ENCODE results near the gene IKZF3. TPM values are rescaled to one million over a fixed set of nuclear protein-coding genes. Genes with fewer than 3 reads are reported as not detected.

IKZF3 gene
- total RNA-seq, 2 experiments from 2014 or later, result 39.7 to 39.9 TPM

GRCh38 chr17:39835038-39835786, 28.9 kb downstream of the IKZF3 start:
- H3K27me3 Mint-ChIP-seq, result no peaks in the 10 kb centered on the region
- H3K27me3 ChIP-seq (ENCODE audit: control insufficient read depth in 1 of 2, insufficient read depth in 2 of 2, low read length in 2 of 2), result no peaks in the 10 kb centered on the region
- no peak overlapping the region for H3K27ac ChIP-seq (ENCODE audit: low read depth in 1 of 2, low read length in 2 of 2)
- H3K4me1 ChIP-seq (ENCODE audit: insufficient read depth, low read length), result no peaks in the 10 kb centered on the region
- H3K9me3 Mint-ChIP-seq, result peaks cover 9% of the 10 kb centered on the region
- intact Hi-C loops (cut with DNase I, micrococcal nuclease), result no loop called here
- peaks cover 14 to 20% of the 10 kb centered on the region in 2 experiments for H3K9me3 ChIP-seq (ENCODE audit: control insufficient read depth in 1 of 2, insufficient read depth in 1 of 2, low read length in 2 of 2)
- ChIA-PET CTCF (interaction anchor here (1.5 kb wide), 1 partner anchor 167 kb away, joined by 3 read pairs; the partner anchor contains the start of gene PNMT), POLR2A (interaction anchor here (1.1 to 2.2 kb wide), 7 partner anchors 9 to 65 kb away, joined by 3 to 6 read pairs (median 4); no protein-coding TSS in a partner anchor)
- H3K4me3 Mint-ChIP-seq, result no peak overlapping the region
- peaks cover 39% of the 10 kb centered on the region for H3K4me1 Mint-ChIP-seq (ENCODE audit: low read depth)
- DNase-seq, result no peak
- H3K36me3 Mint-ChIP-seq (ENCODE audit: low read depth), result peaks cover 81% of the 10 kb centered on the region
- no peak overlapping the region for H3K27ac Mint-ChIP-seq
- H3K36me3 ChIP-seq (ENCODE audit: insufficient read depth, low read length), result peaks cover 27% of the 10 kb centered on the region
- TF ChIP-seq CTCF (IDR thresholded peaks at IDR 0.05), result no peak
- H3K4me3 ChIP-seq (ENCODE audit: low read length), result no peak overlapping the region
- ATAC-seq (ENCODE audit: poor library complexity), result no peak

DNA sequence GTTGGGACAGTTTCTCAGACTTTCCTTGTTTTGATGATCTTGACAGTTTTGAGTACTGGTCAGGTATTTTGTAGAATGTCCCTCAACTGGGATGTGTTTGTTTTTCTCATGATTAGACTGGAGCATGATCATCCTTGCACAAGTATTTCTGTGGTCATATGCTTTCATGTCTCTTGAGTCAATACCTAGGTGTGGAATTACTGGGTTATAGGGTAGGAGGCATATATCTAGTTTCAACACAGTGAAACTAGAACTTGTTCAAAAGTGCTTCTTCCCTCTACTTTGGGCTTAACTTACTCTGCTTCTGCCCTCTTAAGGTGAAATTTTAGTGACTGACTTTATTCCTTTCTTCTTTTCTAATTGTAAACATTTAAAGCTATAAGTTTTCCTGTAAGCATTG, 30.1 kb downstream of the IKZF3 start:
- no peak for ATAC-seq (ENCODE audit: poor library complexity)
- Mint-ChIP-seq H3K4me3 (no peak overlapping the region), H3K4me1 (ENCODE audit: low read depth) (peaks cover 31% of the 10 kb centered on the region), H3K9me3 (peaks cover 9% of the 10 kb centered on the region), H3K27ac (peak overlapping the region; percentile 67), H3K36me3 (ENCODE audit: low read depth) (peaks cover 81% of the 10 kb centered on the region), H3K27me3 (no peaks in the 10 kb centered on the region)
- Histone ChIP-seq H3K36me3 (ENCODE audit: insufficient read depth, low read length) (peaks cover 25% of the 10 kb centered on the region), H3K27ac (ENCODE audit: low read depth in 1 of 2, low read length in 2 of 2) (no peak overlapping the region), H3K9me3 (ENCODE audit: control insufficient read depth in 1 of 2, insufficient read depth in 1 of 2, low read length in 2 of 2) (peaks cover 14 to 20% of the 10 kb centered on the region in 2 experiments), H3K27me3 (ENCODE audit: control insufficient read depth in 1 of 2, insufficient read depth in 2 of 2, low read length in 2 of 2) (no peaks in the 10 kb centered on the region), H3K4me1 (ENCODE audit: insufficient read depth, low read length) (no peaks in the 10 kb centered on the region), H3K4me3 (ENCODE audit: low read length) (no peak overlapping the region)
- DNase-seq, result no peak
- ChIA-PET POLR2A (interaction anchor here (1.1 to 1.8 kb wide), 3 partner anchors 10 to 22 kb away, joined by 3 to 5 read pairs (median 4); no protein-coding TSS in a partner anchor), CTCF (interaction anchor here (1.5 kb wide), 1 partner anchor 165 kb away, joined by 3 read pairs; the partner anchor contains the start of gene PNMT)
- TF ChIP-seq CTCF (IDR thresholded peaks at IDR 0.05), result no peak
- intact Hi-C loops (cut with DNase I, micrococcal nuclease), result no loop called here

GRCh38 chr17:39831588-39831987, 32.5 kb downstream of the IKZF3 start:
- no peaks in the 10 kb centered on the region for H3K27me3 Mint-ChIP-seq
- ChIA-PET CTCF (interaction anchor here (0.6 to 3.3 kb wide), 8 partner anchors 10 to 101 kb away, joined by 3 to 9 read pairs (median 4); no protein-coding TSS in a partner anchor), POLR2A (interaction anchor here (1.3 to 1.5 kb wide), 2 partner anchors 12 kb away, joined by 3 to 4 read pairs; no protein-coding TSS in a partner anchor)
- H3K4me1 ChIP-seq (ENCODE audit: insufficient read depth, low read length), result no peaks in the 10 kb centered on the region
- no peak overlapping the region for H3K27ac ChIP-seq (ENCODE audit: low read depth in 1 of 2, low read length in 2 of 2)
- peaks cover 45% of the 10 kb centered on the region for H3K36me3 ChIP-seq (ENCODE audit: insufficient read depth, low read length)
- H3K9me3 Mint-ChIP-seq, result peaks cover 6% of the 10 kb centered on the region
- H3K27ac Mint-ChIP-seq, result no peak overlapping the region
- H3K36me3 Mint-ChIP-seq (ENCODE audit: low read depth), result peaks cover 86% of the 10 kb centered on the region
- DNase-seq, result no peak
- peaks cover 5 to 10% of the 10 kb centered on the region in 2 experiments for H3K9me3 ChIP-seq (ENCODE audit: control insufficient read depth in 1 of 2, insufficient read depth in 1 of 2, low read length in 2 of 2)
- TF ChIP-seq CTCF (IDR thresholded peaks at IDR 0.05), result no peak
- H3K4me3 ChIP-seq (ENCODE audit: low read length), result no peak overlapping the region
- no peak overlapping the region for H3K4me3 Mint-ChIP-seq
- no peak for ATAC-seq (ENCODE audit: poor library complexity)
- intact Hi-C loops (cut with DNase I, micrococcal nuclease), result no loop called here
- peaks cover 27% of the 10 kb centered on the region for H3K4me1 Mint-ChIP-seq (ENCODE audit: low read depth)
- H3K27me3 ChIP-seq (ENCODE audit: control insufficient read depth in 1 of 2, insufficient read depth in 2 of 2, low read length in 2 of 2), result no peaks in the 10 kb centered on the region
